Stimulated activated CD4-positive, alpha-beta T cell treated with anti-CD3 and anti-CD28 coated beads, Interleukin-4, amount 100 ng/mL, for 24 hours (primary cell): ENCODE data around the gene ZNF783.
"Not testable (repeated sequence)": the region's sequence is repeated elsewhere in the genome, so short reads cannot be mapped to it uniquely, and the experiment has no call there.

ENCODE experiments used
- DNase-seq: peaks from one replicate; pipeline ENCODE4 v3.0.0-alpha.2; 2020

ZNF783 gene

DNA sequence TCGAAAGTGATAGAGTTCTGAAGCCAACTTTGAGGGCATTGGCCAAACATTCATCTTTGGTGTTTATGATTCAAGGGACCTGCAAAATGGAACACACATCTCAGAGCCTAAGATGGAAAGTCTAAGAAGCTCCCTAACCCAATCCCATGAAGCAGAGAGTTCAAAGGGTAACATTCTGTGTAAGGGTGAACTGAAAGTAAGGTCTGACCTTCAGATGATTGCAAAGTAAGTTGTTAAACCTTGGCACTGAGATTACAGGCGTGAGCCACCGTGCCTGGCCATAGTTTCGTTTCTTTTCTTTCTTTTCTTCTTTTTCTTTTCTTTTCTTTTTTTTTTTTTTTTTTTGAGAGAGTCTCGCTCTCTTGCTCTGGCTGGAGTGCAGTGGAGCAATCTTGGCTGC lies 20.3 kb upstream of the ZNF783 start:
- no peak for DNase-seq

DNA sequence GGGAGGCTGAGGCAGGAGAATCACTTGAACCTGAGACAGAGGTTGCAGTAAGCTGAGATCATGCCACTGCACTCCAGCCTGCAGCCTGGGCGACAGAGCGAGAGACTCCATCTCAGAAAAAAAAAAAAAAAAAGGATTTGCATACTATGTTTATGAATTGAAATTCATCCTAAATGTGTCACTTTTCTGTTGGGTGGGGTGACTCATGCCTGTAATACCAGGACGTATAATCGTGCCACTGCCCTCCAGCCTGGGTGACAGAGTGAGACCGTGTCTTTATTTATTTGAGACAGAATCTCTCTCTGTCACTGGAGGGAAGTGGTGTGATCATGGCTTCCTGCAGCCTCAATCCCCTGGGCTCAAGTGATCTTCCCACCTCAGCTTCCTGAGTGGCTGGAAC lies 16.8 kb upstream of the ZNF783 start:
- DNase-seq, result peak; percentile 67

DNA sequence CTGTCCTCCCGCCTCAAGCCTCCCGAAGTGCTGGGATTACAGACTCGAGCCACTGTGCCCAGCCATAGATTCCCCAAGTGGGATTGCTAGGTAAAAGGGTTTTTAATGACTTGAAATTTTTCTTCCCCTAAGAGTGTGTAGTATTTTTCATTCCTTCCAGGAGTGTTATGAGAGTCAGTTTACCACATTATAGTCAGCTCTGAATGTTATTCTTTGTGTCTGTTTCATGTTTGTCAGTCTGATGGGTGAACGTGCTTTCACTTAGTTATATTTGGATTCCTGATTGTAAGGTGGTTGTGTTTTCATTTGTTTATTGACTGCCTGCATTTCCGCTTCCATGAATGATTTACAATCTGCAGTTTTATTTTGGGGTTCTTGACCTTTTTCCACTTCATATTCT lies 16.3 kb upstream of the ZNF783 start:
- DNase-seq, result no peak

DNA sequence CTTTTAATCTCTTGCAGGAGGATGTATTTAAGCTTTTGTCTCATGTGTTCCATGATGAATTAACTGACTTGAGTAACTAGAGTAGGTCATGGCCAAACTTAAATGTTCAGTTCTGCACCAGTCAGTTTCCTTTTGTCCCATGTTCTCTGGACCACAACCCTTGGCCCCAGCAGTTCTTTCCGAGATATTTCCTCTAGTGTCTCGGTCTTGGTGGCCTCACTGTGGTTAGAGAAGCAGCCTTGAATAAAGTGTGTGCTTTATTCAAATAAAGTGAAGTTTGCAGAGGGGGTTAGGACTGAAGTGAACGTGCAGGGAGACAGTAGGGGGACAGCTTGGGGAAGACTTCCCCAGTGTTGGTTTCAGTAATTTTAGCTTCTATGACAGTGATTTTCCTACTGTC lies 13.2 kb upstream of the ZNF783 start:
- DNase-seq, result peak; percentile 48

DNA sequence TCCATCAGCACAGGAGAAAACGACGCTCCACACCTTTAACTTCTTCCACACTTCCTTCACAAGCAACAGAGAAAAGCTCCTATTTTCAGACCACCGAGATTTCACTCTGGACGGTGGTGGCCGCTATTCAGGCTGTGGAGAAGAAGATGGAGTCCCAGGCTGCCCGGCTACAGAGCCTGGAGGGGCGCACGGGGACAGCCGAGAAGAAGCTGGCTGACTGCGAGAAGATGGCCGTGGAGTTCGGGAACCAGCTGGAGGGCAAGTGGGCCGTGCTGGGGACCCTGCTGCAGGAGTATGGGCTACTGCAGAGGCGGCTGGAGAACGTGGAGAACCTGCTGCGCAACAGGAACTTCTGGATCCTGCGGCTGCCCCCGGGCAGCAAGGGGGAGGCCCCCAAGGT lies 11.8 kb upstream of the ZNF783 start:
- not testable (repeated sequence) for DNase-seq

DNA sequence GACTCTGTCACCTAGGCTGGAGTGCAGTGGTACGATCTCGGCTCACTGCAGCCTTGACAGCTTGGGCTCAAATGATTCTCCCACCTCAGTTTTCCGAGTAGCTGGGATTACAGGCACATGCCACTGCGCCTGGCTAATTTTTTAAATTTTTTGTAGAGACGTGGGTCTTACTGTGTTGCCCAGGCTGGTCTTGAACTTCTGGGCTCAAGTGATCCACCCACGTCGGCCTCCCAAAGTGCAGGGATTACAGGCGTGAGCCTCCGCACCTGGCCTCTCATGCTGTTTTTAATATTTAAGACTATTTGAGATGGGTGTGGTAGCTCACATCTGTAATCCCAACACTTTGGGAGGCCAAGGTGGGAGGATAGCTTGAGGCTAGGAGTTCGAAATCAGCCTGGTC lies 10.5 kb upstream of the ZNF783 start:
- DNase-seq, result not testable (repeated sequence)

DNA sequence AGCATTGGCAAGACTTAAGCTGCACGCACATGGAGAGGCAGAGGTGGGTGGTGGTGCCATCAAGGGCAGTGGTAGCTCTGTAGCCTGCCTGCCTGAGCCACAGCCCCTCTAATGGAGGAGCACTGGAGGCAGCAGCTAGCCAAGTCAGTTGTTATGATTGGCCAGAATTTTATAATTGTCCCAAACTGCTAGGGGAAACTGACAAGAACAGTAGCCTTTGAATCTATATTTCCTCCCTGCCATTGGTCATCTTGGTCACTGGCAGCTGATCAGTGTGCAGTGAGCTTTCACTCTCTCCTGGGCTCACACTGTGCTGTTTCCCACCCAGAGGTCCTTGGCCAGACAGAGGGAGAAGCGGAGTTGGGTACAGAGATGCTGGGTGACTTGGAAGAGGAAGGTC lies 9.6 kb upstream of the ZNF783 start:
- DNase-seq, result no peak

DNA sequence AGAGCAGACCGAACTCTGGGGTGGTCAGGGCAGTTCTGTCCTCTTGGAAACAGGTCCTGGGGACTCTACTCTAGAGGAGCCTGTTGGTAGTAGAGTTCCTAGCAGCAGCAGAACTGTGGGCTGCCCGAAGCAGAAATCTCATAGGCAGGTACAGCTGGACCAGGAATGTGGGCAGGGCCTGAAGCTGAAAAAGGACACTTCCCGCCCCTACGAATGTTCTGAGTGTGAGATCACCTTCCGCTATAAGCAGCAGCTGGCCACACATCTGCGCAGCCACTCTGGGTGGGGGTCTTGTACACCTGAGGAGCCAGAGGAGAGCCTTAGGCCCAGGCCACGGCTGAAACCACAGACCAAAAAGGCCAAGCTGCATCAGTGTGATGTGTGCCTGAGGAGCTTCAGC lies 8.3 kb upstream of the ZNF783 start:
- no peak for DNase-seq

DNA sequence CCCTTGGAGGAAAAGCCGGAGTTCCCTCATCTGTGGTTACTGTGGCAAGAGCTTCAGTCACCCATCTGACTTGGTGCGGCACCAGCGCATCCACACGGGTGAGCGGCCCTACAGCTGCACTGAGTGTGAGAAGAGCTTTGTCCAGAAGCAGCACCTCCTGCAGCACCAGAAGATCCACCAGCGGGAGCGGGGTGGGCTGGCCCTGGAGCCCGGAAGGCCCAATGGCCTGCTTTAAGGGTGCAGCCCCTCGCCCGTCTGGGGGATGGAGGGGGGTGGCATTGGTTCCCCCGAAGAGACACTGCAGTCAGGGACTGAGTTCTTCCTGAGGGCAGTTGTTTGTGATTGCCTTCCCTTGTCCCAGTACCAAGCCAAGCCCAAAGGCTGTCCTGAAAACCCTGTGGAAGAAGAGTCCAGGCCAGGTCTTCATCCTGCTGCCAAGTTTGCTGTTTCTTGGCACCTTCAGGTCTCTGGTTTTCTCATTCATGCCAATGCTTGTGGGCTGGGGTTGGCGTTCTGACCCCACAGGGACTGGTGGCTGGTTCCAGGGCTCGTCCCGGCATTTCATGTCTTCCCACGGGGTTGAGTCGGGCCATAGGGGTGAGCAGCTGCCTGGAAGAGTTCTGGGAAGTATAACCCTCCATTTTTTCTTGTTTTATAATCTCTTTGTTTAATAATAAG lies 7.7 kb upstream of the ZNF783 start:
- no peak for DNase-seq

DNA sequence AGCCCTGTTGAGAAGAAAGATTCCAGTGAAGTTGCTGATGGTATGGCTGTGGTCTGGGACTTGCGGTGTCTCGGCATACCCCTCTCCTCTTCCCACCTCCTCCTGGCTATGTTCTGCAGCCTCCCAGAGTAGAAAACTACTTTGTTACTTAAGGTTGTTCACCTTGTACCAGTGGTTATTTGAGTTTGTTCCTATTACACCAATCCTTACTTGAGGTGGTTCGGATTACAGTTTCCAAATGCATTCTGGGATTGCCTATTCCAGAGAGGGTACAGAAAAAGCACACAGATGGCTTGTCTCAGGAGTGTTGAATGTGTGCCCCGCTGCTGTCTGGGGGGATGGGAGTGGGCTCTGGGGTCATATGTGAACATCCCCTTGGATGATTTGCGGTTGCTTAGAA lies 6.8 kb upstream of the ZNF783 start:
- DNase-seq, result no peak

DNA sequence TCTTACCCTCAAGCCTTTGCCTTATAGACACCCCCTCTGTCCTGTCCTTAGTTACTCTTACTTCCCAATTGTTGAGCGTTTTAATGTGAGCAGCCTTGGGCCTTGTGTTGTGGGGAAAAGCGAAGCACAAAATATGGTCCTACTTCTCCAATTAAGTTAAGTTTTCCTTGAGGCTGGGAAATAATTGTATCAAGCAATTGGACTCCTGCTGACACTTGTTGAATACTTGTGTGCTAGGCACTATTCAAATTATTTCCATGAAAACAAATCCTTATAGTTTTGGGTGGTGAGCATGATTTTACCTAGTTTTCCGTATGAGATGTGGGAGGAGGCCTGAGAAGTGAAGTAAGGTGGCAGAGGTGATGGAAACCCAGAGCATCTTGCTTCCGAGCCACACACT lies 5.4 kb upstream of the ZNF783 start:
- DNase-seq, result no peak

DNA sequence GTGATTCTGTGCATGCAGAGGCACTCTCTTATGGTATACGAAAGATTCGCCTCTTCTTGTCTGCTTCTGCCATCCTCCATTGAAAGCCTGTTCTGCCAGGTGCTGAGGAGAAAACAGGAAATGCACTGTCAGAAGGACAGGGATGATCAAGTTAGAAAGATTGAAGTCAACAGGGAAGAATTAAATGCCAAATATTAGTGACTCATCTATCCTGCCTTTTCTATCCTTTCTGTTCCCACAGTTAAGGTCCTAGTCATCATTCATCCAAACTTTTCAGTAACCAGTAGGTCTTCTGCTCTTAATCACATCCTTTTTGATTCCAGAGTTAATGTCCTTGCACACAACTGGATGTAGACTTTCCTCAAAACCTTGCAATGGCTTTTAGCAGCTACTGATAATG lies 4.8 kb upstream of the ZNF783 start:
- no peak for DNase-seq

DNA sequence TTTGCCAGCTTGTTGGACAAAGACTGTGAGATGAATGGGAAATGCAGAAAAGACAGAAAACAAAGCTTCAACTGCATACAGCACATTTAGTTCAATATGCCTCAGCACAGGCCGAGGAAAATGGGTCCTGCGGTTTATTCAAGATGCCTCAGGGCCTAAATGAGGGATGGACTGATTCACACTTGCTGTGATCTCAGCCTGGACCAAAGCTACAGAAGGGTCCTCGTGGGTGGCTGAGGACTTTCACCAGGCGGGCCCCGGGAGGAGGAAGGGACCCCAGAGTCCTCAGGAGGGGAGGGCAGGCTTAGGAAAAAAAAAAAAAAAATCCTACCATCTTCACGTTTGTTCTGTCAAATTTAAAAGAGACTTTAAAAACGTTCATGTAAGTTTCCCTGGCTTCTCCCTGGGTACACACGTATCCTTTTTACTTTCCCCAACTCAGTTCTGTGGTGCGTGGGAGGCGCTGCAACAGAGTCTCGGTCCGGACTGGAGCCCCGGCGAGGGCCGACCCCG lies 624 bp upstream of the ZNF783 start:
- DNase-seq, result peak; percentile 33

DNA sequence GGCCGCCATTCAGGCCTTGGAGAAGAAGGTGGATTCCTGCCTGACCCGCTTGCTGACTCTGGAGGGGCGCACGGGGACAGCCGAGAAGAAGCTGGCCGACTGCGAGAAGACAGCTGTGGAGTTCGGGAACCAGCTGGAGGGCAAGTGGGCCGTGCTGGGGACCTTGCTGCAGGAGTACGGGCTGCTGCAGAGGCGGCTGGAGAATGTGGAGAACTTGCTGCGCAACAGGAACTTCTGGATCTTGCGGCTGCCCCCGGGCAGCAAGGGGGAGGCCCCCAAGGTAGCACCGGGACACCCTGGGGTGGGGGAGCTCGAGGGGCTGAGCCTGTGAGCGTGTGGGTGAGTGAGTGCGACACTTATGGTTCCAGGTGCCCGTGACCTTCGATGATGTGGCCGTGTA lies 4.5 kb downstream of the ZNF783 start:
- no peak for DNase-seq

DNA sequence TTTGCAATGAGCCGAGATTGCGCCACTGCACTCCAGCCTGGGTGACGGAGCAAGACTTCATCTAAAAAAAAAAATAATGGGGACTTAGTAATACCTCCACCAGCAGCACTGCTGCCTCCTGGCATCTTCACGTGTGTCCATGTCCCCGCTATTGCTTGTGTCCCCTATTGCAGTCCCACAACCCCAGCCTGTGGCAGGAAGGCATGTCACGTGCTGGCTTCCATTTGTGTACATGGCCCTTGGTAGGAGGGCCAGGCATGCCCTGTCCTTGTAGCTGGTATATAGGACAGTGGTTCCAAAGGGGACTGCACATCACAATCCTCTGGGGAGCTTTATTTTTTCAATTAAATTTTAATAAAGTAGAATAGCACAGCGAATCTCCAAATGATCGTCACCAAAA lies 5.7 kb downstream of the ZNF783 start:
- no peak for DNase-seq

DNA sequence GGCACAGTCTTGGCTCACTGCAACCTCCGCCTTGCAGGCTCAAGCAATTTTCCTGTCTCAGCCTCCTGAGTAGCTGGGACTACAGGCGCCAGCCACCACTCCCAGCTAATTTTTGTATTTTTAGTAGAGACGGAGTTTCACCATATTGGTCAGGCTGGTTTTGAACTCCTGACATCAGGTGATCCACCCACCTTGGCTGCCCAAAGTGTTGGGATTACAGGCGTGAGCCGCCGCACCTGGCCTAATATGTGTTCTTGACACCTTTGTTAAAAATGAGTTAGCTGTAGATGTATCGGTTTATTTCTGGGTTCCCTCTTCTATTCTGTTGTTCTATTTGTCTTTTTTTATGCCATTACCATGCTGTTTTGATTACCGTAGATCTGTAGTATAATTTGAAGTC lies 12.4 kb downstream of the ZNF783 start:
- DNase-seq, result not testable (repeated sequence)

DNA sequence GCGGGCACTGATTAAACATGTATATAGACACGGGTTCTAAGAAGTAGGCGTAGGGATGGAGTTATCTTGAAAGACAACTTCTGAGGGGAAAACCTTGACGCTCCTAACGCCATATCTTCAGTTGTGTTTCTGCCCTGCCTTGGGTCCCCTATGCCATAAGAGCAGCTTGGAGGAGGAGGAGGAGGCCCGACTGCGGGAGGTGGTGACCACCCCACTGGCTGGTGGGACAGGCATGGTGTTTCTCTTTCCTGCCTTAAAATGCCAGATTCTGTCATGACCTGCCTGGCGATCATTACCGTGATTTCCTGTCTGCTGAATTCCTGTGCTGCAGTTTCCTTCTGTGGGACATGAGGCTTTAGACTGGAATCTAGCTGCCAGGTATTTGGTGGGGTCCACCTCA lies 15.9 kb downstream of the ZNF783 start:
- no peak for DNase-seq

DNA sequence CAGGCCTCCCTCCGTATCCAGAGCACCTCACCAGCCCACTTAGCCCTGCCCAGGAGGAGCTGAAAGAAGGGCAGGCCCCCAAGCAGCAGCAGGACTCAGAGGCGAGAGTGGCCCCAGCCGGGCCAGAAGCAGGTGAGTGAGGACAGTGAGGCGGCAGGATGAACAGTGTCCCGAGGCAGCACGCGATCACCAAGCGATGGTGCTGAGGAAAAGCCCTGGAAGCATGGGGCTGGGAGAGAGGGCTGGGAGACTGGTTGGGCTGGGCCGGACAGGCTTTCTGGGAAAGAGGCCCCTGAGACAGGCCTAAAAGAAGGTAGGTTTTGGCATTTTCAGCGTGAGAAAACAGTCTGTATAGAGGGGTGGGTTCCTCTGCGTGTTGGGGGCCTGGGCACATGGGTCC lies 16.4 kb downstream of the ZNF783 start:
- no peak for DNase-seq

DNA sequence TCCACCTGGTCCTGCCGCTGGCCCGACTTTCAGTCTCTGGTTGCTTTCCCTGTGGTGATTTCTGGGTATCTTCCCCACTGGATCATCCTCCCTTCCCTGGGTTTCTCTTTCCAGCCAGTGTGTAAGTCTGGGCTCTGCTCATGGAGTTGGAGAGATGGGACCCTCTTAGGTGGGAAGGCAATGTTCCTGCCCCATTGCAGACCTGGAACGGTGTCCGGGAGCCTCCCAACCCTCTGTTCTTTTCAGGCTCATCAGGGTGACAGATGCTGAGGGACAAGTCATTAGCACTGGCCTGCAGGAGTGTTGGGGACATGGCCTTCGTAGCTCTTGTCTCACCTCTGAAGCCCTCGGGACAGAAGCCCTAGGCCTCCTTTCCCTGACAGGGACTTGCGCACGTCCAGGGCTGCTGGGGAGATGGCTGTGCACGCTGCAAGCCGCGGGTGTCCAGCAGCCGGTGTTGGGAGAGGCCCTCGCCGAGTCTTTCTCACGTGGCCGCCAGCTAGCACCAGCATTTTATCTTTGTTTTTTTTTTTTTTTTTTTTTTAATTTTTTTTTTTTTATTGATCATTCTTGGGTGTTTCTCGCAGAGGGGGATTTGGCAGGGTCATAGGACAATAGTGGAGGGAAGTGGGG lies 17.2 kb downstream of the ZNF783 start:
- DNase-seq, result no peak

DNA sequence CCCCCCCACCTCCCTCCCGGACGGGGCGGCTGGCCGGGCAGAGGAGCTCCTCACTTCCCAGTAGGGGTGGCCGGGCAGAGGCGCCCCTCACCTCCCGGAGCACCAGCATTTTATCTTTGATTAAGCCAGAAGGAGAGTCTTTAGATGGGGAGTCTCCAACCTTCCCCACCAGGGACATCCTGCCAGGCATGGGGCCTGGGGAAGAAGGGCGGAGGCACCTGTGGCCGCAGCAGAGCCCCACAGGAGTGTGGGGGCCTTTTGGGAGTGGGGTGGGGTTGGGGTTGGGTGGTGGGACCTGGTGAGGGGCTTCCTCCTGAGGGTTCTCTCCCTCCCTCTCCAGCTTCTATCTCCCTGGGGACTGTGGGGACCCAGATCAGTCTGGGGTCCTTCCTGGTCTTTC lies 18.2 kb downstream of the ZNF783 start:
- DNase-seq, result no peak

DNA sequence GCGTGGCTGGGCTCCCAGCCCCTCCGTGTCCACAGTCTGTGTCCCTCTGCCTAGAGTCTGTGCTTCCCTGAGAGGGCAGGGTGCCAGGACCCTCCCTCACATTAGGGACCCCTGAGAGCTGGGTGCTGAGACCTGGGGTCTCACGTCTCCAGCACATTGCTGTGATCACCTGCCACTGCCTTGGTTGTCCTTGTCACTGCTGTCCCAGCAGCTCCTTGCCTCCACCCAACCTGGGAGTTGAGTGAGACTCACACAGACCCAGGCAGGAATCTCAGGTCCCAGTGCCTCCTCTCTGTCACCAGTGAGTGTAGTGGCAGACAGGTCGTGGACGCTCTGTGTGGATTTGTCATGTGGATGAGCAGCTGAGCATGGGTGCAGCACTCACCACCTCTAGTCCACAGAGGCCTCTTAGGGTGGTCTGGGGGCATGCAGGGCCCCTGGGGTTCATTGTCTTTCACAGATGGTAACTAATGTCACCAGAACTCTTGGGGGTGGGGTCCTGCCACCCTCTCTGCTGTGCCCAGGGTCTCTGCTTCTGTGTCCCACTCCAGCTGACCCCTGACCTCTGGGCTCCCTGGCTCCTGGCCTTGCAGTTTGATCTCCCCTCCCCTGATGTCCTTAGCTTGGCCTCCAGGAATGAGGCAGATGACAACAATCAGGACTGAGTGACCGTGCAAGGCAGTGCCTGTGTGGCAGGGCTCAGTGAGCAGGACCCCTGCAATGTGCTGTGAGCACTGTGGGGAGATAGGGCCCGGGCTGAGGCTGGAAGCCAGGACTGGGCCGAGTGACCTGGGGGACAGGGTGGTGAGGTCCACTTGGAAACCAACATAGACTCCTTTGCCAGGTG lies 18.9 kb downstream of the ZNF783 start:
- DNase-seq, result no peak

DNA sequence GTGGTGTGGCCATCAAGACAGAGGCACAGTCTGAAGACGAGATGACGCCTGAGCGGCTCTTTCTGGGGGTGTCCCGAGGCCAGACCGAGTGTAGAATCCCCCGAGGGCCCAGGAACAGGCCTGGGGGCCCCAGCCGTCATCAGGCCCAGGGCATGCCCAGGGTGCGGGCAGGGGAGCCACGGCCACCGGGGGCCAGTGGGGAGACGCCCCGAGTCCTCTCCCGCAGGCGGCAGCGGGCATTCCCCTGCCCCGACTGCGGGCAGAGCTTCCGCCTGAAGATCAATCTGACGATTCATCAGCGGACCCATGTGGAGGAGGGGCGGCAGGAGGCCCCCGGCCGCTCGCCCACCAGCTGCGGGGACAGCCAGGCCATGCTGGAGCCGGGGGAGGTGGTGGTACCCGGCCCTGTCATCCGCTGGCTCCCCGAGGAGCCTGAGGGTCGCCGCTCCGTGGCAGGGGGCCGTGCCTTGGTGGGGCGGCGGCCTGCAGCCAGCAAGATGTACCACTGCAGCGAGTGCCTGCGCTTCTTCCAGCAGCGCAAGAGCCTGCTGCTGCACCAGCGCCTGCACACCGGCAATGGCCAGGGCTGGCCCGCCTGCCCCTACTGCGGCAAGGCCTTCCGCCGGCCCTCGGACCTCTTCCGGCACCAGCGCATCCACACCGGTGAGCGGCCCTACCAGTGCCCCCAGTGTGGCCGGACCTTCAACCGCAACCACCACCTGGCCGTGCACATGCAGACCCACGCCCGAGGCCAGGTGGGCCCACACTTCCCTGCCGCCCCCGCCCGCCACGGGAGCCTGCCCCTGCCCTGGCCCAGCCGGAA lies 19.7 kb downstream of the ZNF783 start:
- no peak for DNase-seq

DNA sequence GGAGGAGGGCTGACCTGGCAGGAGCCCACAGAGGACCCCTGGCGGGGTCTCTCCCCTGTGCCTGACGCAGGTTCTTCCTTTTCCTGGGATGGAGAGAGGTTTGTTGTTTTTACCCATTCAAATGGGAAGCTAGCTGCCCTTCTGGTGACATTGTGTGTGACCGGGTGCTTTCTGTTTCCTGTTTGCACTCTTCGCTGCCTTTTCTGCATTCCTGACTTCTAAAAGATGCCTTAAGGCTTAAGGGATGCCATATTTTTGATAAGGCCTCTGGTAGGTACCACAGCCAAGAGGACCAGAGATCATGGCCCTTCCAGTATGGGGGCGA lies 20.3 kb downstream of the ZNF783 start:
- DNase-seq, result no peak
